GM13976 (cell line): Measurements from ENCODE around the gene GASK1A.

Source experiments
- DNase-seq: peaks from one replicate; pipeline ENCODE4 v3.0.0; 2012; ENCODE audit warnings: low spot score
- in situ Hi-C: fragments of 300-500 bp; cut with MboI; formaldehyde crosslinking; loops from one replicate; pipeline ENCODE4 v1.12.0; 2022; ENCODE audit warnings: low sequenced_read_pairs, mixed read lengths, inconsistent platforms; ENCODE audit not compliant: unreplicated experiment
- TF ChIP-seq, protein P1 (sequence below): IDR thresholded peaks from 2 replicates; pipeline ENCODE4 v1.5.1; 2012; ENCODE audit warnings: borderline replicate concordance, mild to moderate bottlenecking; ENCODE audit not compliant: insufficient read depth; ENCODE audit errors: extremely low read depth, missing control alignments, control extremely low read depth

GASK1A gene

DNA sequence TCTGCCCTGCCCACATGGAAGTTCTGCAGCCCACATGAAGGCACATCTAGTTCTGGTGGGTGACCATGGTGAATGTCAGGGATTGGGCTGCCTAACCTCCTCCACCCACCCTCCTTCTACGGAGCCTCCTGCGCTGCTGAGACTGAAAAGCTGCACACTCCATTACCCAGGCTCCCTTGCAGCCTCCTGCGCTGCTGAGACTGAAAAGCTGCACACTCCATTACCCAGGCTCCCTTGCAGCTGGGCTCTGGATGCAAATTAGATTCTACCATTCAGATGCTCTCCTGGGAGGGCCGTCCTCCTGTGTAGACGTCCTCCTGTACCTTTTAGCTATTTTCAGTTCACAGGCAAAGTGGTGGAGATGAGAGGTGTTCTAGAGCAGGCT is 94.7 kb downstream of the GASK1A start:
- TF ChIP-seq, protein P1, sequence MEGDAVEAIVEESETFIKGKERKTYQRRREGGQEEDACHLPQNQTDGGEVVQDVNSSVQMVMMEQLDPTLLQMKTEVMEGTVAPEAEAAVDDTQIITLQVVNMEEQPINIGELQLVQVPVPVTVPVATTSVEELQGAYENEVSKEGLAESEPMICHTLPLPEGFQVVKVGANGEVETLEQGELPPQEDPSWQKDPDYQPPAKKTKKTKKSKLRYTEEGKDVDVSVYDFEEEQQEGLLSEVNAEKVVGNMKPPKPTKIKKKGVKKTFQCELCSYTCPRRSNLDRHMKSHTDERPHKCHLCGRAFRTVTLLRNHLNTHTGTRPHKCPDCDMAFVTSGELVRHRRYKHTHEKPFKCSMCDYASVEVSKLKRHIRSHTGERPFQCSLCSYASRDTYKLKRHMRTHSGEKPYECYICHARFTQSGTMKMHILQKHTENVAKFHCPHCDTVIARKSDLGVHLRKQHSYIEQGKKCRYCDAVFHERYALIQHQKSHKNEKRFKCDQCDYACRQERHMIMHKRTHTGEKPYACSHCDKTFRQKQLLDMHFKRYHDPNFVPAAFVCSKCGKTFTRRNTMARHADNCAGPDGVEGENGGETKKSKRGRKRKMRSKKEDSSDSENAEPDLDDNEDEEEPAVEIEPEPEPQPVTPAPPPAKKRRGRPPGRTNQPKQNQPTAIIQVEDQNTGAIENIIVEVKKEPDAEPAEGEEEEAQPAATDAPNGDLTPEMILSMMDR, result no peak
- DNase-seq, result no peak
- in situ Hi-C loops, result no loop called here

DNA sequence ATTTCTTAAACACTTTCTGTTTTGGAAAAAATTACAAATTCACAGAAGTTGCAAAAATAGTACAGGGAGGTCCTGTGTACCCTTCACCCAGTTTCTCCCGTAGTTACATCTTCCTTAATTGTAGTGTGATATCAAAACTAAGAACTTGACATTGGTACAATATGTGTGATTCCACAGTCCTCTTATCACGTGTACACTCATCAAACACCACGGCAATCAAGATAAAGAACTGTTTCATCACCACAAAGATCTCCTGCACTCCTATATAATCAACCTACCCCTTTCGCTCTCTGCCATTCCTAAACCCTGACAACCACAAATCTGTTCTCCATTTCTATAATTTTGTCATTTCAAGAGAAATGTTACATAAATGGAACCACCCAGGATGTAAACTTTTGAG is 95.4 kb downstream of the GASK1A start:
- TF ChIP-seq, protein P1, result no peak
- DNase-seq, result no peak

DNA sequence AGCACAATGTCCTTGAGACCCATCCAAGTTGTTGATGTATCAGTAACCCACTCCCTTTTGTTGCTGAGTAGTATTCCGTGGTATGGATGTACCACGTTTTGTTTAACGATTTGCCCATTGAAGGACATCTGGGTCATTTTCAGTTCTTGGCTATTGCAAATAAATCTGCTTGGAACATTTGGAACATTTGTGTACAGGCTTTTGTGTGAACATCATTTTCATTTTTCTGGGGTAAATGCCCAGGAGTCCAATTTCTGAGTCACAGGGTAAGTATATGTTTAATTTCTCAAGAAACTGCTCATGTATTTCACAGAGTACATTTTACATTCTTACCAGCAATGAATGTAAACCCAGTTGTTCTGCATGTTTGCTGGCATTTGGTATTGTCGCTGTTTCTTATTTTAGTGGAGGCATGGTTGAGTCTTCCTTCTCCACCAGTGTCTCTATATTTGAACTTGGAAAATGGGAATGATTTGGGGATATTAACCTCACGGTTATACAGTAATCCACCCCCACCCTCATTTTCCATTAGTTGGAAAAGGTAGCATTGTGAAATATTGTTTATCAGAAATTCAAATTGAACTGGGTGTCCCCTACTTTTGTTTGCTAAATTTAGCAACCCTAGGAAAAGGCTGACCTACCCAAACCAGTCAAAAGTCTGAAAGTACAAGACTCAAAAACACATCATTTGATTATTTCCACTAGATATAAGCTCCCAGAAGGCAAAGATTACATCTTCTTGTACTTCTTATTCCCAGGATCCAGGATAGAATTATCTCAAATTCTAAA is 96.0 kb downstream of the GASK1A start:
- TF ChIP-seq, protein P1, result no peak
- no peak for DNase-seq
- in situ Hi-C loops, result no loop called here

More for the DNA sequence above, 95.4 kb downstream of the GASK1A start:
- in situ Hi-C loops, result no loop called here

DNA sequence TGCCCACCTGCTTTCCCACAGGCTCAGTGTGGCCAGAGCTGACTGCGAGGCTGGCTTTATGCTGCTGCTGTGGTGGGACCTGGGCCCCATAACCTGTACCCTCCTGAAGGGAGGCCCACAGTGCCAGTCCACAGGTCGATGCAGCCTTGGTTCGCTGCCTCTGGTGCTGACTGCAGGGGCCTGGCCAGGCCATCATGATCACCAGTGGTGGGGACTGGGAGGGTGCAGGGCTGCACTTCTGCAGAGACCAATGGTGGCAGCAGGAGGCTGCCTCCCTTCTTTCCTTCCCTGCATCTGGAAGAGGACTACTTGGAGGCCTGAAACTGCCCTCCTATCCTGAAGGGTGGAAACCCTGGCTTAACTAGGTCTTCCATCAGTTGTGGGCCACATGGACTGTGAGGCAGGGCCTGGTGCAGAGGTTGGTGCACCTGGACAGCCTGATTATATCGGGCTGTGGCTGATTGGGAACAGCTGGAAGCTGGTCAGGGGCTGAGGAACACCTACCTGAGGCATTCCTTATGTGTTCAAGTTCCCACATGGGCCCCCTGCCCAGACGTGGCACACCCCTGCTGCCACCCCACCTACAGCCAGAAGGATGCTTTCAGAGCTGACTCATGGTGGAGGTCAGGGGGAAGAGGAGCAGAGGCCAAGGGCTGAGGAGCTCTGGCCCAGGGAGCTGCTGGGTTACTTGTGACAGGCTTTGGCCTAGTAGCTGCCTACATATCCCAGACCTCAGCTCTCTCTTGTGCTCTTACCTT is 97.0 kb downstream of the GASK1A start:
- in situ Hi-C loops, result no loop called here
- TF ChIP-seq, protein P1, result no peak
- no peak for DNase-seq

DNA sequence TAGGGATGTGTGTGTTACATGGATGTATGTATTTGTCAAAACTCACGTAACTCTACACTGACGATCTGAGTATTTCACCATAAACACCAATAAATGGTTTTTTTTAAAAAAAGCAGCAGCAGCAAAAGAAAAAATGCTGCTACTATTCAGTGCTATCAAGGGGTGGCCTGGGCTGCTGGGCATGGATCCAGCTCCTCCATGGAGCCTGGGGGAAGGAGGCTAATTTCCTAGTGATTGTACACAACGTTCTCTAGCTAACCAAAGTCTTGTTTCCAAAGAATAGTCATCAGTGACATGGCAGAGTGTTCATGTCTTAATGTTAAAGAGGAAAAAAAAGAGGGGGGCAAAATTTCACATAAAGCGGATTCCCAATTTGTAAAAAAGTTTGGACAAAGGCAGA is 97.7 kb downstream of the GASK1A start:
- in situ Hi-C loops, result no loop called here
- TF ChIP-seq, protein P1, result no peak
- no peak for DNase-seq

DNA sequence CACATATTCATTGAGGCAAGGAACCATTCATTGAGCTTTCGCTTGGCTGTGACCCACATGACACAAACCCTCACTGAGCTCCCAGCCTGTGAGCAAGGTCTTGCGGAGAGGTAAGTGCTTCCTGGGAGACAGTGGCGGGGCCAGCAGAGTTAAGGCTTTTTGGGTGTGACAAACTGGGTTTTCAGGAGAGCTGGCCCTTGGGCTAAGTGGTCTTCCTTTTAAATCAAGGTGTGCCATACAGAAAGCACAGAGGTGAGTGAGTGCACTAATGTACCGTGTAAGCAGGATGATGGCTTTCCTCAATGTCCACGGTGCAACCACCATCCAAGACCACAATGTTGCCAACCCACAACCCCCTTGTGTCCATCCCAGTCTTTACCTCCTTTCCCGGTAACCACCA is 98.2 kb downstream of the GASK1A start:
- TF ChIP-seq, protein P1, result no peak
- DNase-seq, result no peak
- in situ Hi-C loops, result no loop called here
